Endothelial cell of umbilical vein (primary cell): ENCODE data around the gene DDX24. TPM values are rescaled to one million over a fixed set of nuclear protein-coding genes. Genes with fewer than 3 reads are reported as not detected.

ENCODE experiments used
- BruUV-seq: library from RNA; stranded (reverse); fragments of 400-500 nt; replicated peaks from 2 replicates; lab custom pipeline; 2021; lab: Mats Ljungman, UMichigan
- CTCF ChIA-PET: fragments of 300-600, 350-600 bp; sonication (Branson Sonifier 250); formaldehyde crosslinking; loops from one replicate; lab custom pipeline; 2021; ENCODE audit warnings: antibody characterized with exemption, inconsistent platforms; lab: Charles Lee
- POLR2A ChIA-PET: fragments of 300-600, 350-600 bp; sonication (Branson Sonifier 250); formaldehyde crosslinking; loops from one replicate; lab custom pipeline; 2021; ENCODE audit warnings: antibody characterized with exemption, inconsistent platforms; lab: Charles Lee
- DNase-seq: peaks from one replicate; pipeline ENCODE4 v3.0.0-alpha.2; 2011; ENCODE audit warnings: low read depth, low spot score
- FAIRE-seq: peaks from 2 replicates; lab custom pipeline; 2011; peaks lifted over from hg19 to GRCh38; lab: Jason Lieb, UNC
- H2AFZ ChIP-seq: 2 replicates; pipeline ENCODE4 v1.6.0; 2012; ENCODE audit warnings: low read depth, low read length, control low read depth, inconsistent platforms
- H3K27ac ChIP-seq: 2 replicates; pipeline ENCODE4 v1.5.1; 2011; ENCODE audit warnings: low read depth, mild to moderate bottlenecking, control low read depth, low read length, moderate library complexity; ENCODE audit not compliant: insufficient read depth
- H3K27me3 ChIP-seq, 2 experiments: 2 replicates each; pipeline versions ENCODE4 v1.6.0 to v1.6.1; 2011; ENCODE audit warnings: low read length in 2 of 2, mixed read lengths in 1 of 2; ENCODE audit not compliant: control insufficient read depth in 2 of 2, insufficient read depth in 2 of 2
- H3K36me3 ChIP-seq, 2 experiments: 2 replicates in 1 of 2; 3 replicates in 1 of 2; pipeline ENCODE4 v1.5.1; 2011; ENCODE audit warnings: low read length in 2 of 2, mild to moderate bottlenecking in 1 of 2, moderate library complexity in 1 of 2; ENCODE audit not compliant: control insufficient read depth in 2 of 2, insufficient read depth in 2 of 2; ENCODE audit errors: extremely low read depth in 1 of 2
- H3K4me1 ChIP-seq: 3 replicates; pipeline ENCODE4 v1.5.1; 2011; ENCODE audit warnings: mild to moderate bottlenecking, low read length; ENCODE audit not compliant: control insufficient read depth, insufficient read depth; ENCODE audit errors: extremely low read depth
- H3K4me2 ChIP-seq: 2 replicates; pipeline ENCODE4 v1.6.1; 2011; ENCODE audit warnings: low read length, control low read depth, mixed read lengths; ENCODE audit not compliant: insufficient read depth
- H3K4me3 ChIP-seq, 3 experiments: fragments of 200-600 bp in 1 of 3; sonication (generic), shearing (Covaris generic) in 1 of 3; replicated peaks in 1 of 3; 2 replicates each; pipeline ENCODE4 v1.5.1; 2011 to 2016; ENCODE audit warnings: control low read depth in 3 of 3, low read length in 3 of 3, mild to moderate bottlenecking in 2 of 3, inconsistent platforms in 1 of 3, low read depth in 1 of 3, moderate library complexity in 1 of 3; ENCODE audit not compliant: insufficient read depth in 1 of 3
- H3K79me2 ChIP-seq: 2 replicates; pipeline ENCODE4 v1.6.0; 2012; ENCODE audit warnings: low read length, inconsistent platforms; ENCODE audit not compliant: control insufficient read depth, insufficient read depth
- H3K9ac ChIP-seq: replicated peaks from 2 replicates; pipeline ENCODE3; 2011; ENCODE audit warnings: low read length, control low read depth; ENCODE audit not compliant: insufficient read depth; ENCODE audit errors: extremely low read depth
- H3K9me1 ChIP-seq: replicated peaks from 3 replicates; pipeline ENCODE4 v1.6.0; 2011; ENCODE audit warnings: mild to moderate bottlenecking, low read length; ENCODE audit not compliant: control insufficient read depth, insufficient read depth; ENCODE audit errors: extremely low read depth
- H3K9me3 ChIP-seq: replicated peaks from 2 replicates; pipeline ENCODE4 v1.5.1; 2012; ENCODE audit warnings: low read length, inconsistent platforms; ENCODE audit not compliant: control insufficient read depth, insufficient read depth
- H4K20me1 ChIP-seq: replicated peaks from 2 replicates; pipeline ENCODE3; 2011; ENCODE audit warnings: mild to moderate bottlenecking, low read length; ENCODE audit not compliant: control insufficient read depth, insufficient read depth; ENCODE audit errors: extremely low read depth
- EZH2 ChIP-seq: IDR thresholded peaks from 2 replicates; pipeline ENCODE4 v1.6.1; 2012; ENCODE audit warnings: borderline replicate concordance, low read depth, mild to moderate bottlenecking, moderate library complexity, low read length, inconsistent platforms; ENCODE audit not compliant: severe bottlenecking
- FOS ChIP-seq: IDR thresholded peaks from 2 replicates; pipeline ENCODE4 v1.6.1; 2011; ENCODE audit warnings: mild to moderate bottlenecking, low read length, moderate library complexity, borderline replicate concordance; ENCODE audit not compliant: insufficient read depth
- GATA2 ChIP-seq: IDR thresholded peaks from 2 replicates; pipeline ENCODE4 v1.7.0; 2011; ENCODE audit warnings: low read depth, mild to moderate bottlenecking, moderate library complexity, mixed read lengths, low read length; ENCODE audit not compliant: insufficient read length, insufficient read depth
- JUN ChIP-seq: IDR thresholded peaks from 2 replicates; pipeline ENCODE4 v1.6.1; 2011; ENCODE audit warnings: borderline replicate concordance, low read depth; ENCODE audit not compliant: insufficient read length, insufficient read depth
- MAX ChIP-seq: IDR thresholded peaks from 2 replicates; pipeline ENCODE4 v1.6.1; 2011; ENCODE audit not compliant: insufficient read depth, insufficient read length
- MYC ChIP-seq: IDR thresholded peaks from one replicate; pipeline ENCODE4 v1.6.1; 2011; ENCODE audit warnings: mild to moderate bottlenecking, low read depth, low read length
- POLR2A ChIP-seq: IDR thresholded peaks from 2 replicates; pipeline ENCODE4 v1.6.1; 2012; ENCODE audit warnings: low read depth, mild to moderate bottlenecking, control low read depth, low read length
- POLR2AphosphoS5 ChIP-seq: IDR thresholded peaks from 2 replicates; pipeline ENCODE4 v1.6.1; 2012; ENCODE audit warnings: low read depth, mild to moderate bottlenecking, control low read depth, low read length, moderate library complexity; ENCODE audit not compliant: insufficient read depth
- dilution Hi-C: fragments of 300-500 bp; cut with MboI; formaldehyde crosslinking; loops from one replicate; pipeline ENCODE4 v1.15.0; 2019; ENCODE audit warnings: low sequenced_read_pairs; ENCODE audit not compliant: extremely low pct_ligation_motif_present
- intact Hi-C: fragments of 100-400 bp; cut with micrococcal nuclease; formaldehyde crosslinking; loops from one replicate; pipeline ENCODE4 v1.10.0; 2022
- polyA plus RNA-seq, 4 experiments: library from polyadenylated mRNA; depleted of rRNA in 3 of 4; stranded (reverse) in 3 of 4; unstranded in 1 of 4; fragments of >200 nt; gene quantifications; 2 replicates each; pipeline versions ENCODE4 v1.2.1 to v1.2.3, GENCODE V29; 2011 to 2012; ENCODE audit warnings: missing spikeins in 1 of 4
- total RNA-seq: library from RNA; stranded (reverse); gene quantifications from 2 replicates; pipeline ENCODE4 v1.2.3, GENCODE V29; 2021
- TF ChIP-seq, protein P1 (sequence below), 2 donors: IDR thresholded peaks; 1 replicate in 1 of 2; 2 replicates in 1 of 2; pipeline ENCODE4 v1.5.1; 2011; ENCODE audit warnings: low read length in 2 of 2, mild to moderate bottlenecking in 2 of 2, moderate library complexity in 2 of 2, control low read depth in 1 of 2, inconsistent platforms in 1 of 2, low read depth in 1 of 2; ENCODE audit not compliant: insufficient read depth in 1 of 2; ENCODE audit errors: extremely low read depth in 1 of 2

DDX24 gene
- total and polyA plus RNA-seq, 2 donors (not counting 3 experiments of a cell fraction or from before 2014, with no cell fraction given), result 88.3 to 141 TPM

- no peaks in the 10 kb centered on the region for H4K20me1 ChIP-seq
- ChIA-PET POLR2A (no interaction called here), CTCF (interaction anchor here (1.5 to 2.5 kb wide), 2 partner anchors 108 to 112 kb away, joined by 4 to 15 read pairs; no protein-coding TSS in a partner anchor)
- BruUV-seq, result no TSS peak
- no peak for DNase-seq
- no peak overlapping the region for H3K27ac ChIP-seq
- H3K79me2 ChIP-seq, result no peaks in the 10 kb centered on the region
- no peak overlapping the region for H3K4me2 ChIP-seq
- H3K9me3 ChIP-seq, result no peaks in the 10 kb centered on the region
- H3K4me3 ChIP-seq, result no peak overlapping the region
- H3K36me3 ChIP-seq, result no peaks in the 10 kb centered on the region
- H2AFZ ChIP-seq, result no peak overlapping the region
- no peak for TF ChIP-seq GATA2
- no peak for TF ChIP-seq POLR2AphosphoS5
- TF ChIP-seq JUN, result no peak
- TF ChIP-seq MAX, result no peak
- TF ChIP-seq POLR2A, result no peak
- TF ChIP-seq, protein P1, sequence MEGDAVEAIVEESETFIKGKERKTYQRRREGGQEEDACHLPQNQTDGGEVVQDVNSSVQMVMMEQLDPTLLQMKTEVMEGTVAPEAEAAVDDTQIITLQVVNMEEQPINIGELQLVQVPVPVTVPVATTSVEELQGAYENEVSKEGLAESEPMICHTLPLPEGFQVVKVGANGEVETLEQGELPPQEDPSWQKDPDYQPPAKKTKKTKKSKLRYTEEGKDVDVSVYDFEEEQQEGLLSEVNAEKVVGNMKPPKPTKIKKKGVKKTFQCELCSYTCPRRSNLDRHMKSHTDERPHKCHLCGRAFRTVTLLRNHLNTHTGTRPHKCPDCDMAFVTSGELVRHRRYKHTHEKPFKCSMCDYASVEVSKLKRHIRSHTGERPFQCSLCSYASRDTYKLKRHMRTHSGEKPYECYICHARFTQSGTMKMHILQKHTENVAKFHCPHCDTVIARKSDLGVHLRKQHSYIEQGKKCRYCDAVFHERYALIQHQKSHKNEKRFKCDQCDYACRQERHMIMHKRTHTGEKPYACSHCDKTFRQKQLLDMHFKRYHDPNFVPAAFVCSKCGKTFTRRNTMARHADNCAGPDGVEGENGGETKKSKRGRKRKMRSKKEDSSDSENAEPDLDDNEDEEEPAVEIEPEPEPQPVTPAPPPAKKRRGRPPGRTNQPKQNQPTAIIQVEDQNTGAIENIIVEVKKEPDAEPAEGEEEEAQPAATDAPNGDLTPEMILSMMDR (IDR thresholded peaks at IDR 0.05; ENCODE audit: extremely low read depth in 1 of 2, insufficient read depth in 1 of 2, low read depth in 1 of 2, low read length in 2 of 2), result no peak
- TF ChIP-seq EZH2, result no peak
- TF ChIP-seq MYC, result no peak
- TF ChIP-seq FOS, result no peak
- no peak for FAIRE-seq
- intact Hi-C loops, result no loop called here
- no peak overlapping the region for H3K9ac ChIP-seq
- H3K27me3 ChIP-seq, result peaks cover 0 to 4% of the 10 kb centered on the region in 2 experiments
- no peaks in the 10 kb centered on the region for H3K9me1 ChIP-seq
- dilution Hi-C loops, result no loop called here
- peaks cover 10% of the 10 kb centered on the region for H3K4me1 ChIP-seq
Measured at GRCh38 chr14:94024549-94024948, 56.5 kb downstream of the DDX24 start.
